Endometrium (tissue), 2 donors: Measurements from ENCODE around the gene CORO7.
"Not testable (repeated sequence)": the region's sequence is repeated elsewhere in the genome, so short reads cannot be mapped to it uniquely, and the experiment has no call there.

Experiments used
- FAIRE-seq: peaks from 2 replicates; lab custom pipeline; 2012; peaks lifted over from hg19 to GRCh38; lab: Jason Lieb, UNC
- donor health status: control.
- donor health status: control.

Gene CORO7

GRCh38 chr16:4401510-4401909 lies 14.9 kb downstream of the CORO7 start:
- FAIRE-seq = no peak

DNA sequence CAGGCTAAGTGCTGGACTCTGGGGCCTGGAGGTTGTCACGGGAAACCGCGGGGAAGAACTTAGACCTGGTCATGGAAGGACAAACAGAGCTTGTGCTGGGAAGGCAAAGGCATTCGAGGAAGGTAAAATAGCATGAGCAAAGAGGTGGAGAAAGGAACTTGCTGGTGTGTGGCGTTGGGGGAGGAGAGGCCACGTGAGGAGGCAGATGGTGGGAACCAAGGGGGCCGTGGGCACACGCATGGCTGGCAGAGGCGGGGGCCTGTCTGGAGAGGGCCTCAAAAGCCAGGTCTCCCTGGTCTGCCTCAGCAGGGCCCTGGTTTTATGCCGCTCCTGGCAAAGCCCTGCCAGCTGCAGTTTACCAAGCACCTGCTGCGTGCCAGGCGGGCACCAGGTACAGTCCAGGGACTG lies 15.3 kb downstream of the CORO7 start:
- FAIRE-seq = no peak

GRCh38 chr16:4399001-4399730 lies 17.2 kb downstream of the CORO7 start:
- FAIRE-seq = no peak

GRCh38 chr16:4395055-4395726 lies 21.2 kb downstream of the CORO7 start:
- no peak for FAIRE-seq

DNA sequence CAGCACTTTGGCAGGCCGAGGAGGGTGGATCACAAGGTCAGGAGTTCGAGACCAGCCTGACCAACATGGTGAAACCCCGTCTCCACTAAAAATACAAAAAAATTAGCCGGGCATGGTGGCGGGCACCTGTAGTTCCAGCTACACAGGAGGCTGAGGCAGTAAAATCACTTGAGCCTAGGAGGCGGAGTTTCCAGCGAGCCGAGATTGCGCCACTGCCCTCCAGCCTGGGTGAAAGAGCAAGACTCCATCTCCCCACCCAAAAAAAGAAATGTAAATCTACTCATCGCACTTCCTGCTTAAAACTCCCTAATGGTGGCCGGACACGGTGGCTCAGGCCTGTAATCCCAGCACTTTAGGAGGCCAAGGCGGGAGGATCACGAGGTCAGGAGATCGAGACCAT lies 22.5 kb downstream of the CORO7 start:
- not testable (repeated sequence) for FAIRE-seq

DNA sequence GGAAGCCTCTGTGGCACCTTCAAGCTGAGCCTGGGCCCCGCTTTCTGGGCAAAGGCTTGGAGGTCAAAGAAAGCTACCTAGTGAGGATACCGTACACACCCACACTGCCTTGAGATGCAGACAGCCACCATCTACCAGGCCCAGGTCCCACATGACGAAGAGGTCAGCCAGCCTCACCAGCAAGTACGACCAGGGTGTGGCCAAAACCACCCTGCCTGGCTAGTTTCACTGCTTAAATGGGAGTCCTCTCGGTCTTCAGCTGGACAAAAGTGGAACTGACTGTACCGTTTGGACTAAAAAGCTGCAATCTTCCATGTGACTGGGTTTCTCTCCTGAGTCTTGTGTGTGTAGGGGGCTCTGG lies 23.2 kb downstream of the CORO7 start:
- no peak for FAIRE-seq

DNA sequence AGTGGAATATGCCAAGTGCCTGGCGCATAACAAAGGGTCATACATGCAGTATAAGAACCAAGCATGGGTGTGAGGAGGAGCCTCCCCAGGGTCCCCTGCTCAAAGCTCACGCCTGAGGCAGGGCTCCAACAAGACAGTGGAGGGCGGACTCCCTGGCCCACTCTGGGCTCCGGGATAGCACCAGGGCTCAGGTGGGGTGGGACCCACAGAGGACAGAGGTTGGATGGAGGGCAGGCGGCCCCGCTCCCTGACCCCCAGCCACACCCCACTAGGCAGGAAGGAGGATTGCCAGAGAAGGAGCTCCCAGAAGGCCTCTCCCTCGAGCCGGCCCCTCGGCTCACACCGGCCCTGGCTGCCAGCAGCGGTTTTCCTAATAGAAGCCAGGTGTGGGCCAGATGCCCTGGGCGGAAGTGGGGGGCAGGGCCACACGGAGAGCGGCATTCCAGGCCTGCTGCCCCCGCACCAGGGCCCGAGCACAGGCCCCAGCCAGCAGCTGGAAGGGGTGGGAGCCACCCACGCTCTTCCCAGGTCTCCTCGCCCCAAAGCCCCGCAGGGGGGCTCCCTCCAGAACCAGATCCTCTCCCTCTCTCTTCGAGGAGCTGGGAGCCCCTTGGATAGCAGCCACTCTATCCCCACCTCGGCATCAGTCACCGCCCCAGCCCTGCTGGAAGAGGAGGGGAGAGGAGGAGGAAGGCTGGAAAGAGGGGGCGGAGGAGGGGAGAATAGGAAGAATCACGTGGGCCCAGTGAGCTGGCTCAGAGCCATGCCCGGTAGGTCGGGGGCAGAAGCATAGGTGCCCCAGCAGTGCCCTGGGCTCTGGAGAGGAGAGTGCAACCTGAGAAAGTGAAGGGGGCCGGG lies 23.8 kb downstream of the CORO7 start:
- peak; percentile 82 for FAIRE-seq

DNA sequence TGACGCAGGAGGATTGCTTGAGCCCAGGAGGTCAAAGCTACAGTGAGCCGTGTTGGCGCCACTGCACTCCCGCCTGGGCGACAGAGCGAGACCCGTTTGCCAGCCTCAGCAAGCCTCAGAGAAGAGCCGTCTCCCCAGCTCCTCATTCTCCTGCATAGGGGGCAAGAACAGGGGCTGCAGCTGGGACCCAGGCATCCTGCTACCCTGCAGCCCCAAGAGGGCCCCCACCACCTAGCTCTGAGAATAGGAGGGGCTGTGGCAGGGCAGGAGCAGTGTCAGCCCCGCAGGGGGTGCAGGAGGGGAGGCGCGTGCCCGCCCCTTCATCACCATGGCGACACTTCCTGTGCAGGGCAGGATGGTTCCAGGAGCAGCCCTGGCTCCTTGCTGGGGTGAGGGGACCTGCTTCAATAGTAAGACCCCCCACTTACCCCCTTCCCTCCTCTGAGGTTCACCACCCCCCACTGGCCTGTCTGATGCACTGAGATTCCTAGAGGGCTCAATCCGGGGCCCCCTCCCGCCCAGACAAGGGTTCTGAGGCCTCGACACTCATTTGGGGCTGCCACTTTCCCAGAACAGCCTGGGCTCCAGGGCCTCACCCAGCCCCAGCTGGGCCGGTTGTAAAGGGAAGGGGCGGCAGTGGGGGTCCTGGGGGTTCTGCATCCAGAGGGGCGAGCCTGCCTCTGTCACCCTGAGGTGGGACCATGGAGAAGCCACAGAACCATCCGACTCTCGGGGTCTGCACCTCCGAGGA lies 24.6 kb downstream of the CORO7 start:
- no peak for FAIRE-seq

GRCh38 chr16:4390266-4391260 lies 25.8 kb downstream of the CORO7 start:
- FAIRE-seq = no peak

DNA sequence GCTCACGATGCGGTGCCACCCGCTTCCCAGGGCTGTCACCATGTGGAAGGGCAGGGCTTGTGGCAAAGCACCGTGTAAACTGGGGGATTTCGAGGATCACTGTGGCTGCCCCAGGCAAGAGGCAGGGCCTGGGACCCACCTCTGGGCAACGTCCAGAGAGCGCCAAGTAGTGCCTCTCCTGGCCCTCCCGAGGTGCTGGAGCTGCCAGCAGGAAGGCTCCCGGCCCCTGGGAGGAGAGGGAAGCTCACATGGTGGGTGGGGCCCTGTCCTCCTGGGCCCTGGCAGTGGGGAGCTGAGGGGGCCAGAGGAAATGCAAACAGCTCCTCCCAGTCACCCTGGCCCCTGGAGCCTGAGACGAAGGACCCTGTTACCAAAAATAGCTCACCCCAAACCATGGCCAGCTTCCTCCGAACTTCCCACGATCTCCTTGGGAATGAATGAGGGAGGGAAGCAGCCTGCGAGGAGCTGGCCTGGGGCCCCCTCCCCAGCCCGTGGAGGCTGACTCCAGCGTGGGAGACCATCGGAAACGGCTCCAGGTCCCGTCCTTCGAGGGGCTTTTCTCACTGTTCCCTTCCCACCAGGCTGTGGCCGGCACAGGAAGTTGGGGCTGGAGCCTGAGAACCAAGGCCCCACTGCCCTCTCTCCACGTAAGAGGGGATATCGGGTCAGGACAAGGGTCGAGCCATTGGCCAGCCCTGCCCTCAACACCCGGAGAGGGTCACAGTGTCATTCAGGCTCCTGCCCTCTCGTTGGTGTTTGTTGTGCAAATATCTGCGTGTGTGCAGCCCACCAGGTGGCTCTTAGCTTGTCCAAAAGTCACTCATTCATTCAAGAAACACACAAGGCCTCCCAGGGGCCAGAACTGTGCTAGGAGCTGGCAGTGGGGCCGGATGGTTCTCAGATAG lies 27.1 kb downstream of the CORO7 start:
- no peak for FAIRE-seq

GRCh38 chr16:4388271-4389021 lies 27.9 kb downstream of the CORO7 start:
- no peak for FAIRE-seq

DNA sequence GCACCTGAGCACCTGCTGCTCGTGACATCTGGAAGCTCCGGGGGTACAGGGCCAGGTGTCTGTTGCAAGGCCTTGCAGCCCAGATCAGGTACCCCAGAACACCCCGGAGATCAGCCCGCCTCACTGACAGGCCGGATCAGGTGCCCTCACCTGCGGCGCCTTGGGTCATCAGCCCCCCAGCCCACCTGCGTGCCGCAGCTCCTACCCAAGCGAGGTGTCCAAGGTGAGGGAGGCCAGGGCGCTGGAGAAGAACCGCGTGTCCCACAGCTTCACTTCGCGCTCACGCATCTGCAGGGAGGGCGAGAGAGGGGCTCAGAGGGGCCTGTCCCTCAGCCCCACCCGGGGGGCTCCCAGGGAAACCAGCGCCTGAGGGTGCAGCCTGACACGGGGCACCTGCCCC lies 28.6 kb downstream of the CORO7 start:
- FAIRE-seq = no peak

DNA sequence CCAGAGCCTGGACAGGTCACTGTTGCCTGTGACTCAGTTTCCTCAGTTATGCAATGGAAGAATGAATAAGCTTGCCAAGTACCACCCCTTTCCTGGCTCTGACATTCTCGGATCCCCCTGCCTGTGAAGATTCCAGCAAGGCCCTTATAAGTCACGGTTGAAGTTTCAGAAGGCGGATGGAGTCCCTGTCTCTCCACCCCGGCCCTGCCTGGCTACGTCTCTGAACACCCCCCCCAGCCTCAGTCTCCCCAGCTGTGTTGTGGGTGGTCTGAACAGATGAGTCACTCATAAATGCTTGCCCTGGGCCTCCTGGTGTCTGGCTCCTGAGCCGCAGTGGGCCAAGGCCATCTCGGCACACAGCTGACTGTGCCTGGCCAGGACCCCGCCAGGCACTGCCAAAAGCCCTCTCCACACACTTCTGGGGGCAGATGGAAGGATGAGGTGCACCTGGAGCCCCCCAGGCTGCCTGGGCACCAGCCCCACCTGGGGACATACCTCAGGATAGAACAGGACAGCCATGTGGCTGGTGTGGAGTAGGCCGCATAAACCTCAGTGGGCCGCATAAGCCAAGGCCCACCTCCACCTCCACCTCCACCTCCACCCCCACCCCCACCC lies 29.3 kb downstream of the CORO7 start:
- no peak for FAIRE-seq

DNA sequence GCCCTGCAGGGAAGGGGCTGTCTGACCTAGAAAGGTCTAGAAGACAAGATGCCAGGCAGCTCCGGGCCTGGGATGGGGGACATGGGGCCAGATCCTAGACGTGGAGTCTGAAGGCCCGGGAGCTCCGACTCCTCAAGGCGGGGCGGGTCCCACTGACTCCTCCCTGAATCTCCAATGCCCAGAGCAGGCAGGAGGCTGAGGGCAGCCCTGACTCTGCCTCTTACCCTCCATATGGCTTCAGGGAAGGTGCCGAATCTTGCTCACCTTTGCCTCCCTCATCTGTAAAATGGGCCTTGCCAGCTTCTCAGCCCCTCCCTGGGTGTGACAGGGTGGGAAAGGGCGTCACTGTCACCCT lies 30.0 kb downstream of the CORO7 start:
- FAIRE-seq = no peak

GRCh38 chr16:4385789-4386450 lies 30.5 kb downstream of the CORO7 start:
- no peak for FAIRE-seq

- no peak for FAIRE-seq
Observed at GRCh38 chr16:4385066-4385788, 31.2 kb downstream of the CORO7 start.

DNA sequence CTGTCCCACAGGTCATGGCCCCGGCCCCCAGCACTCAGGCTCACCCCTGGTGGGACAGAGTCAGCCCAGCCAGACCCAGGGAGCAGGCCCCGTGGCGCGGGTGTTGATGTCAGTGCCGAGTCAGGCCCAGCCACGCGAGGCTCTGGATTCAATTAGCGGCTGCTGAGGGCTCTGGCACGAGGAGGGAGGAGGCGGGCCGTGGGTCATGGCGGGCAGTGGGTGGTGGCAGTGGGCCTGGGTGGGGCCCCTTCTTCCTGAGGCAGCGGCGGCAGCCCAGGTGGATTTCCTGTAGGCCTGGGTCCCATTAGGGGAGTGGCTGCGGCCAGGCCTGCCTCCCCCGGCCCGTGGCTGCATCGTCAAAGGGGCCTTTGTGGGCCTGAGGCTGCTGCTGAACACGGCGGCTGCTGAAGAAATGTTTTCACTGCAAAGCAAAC lies 31.9 kb downstream of the CORO7 start:
- no peak for FAIRE-seq
